Mucosa of gallbladder (tissue), 1 donor: ENCODE measurements around the gene XPR1. TPM values are rescaled to one million over a fixed set of nuclear protein-coding genes. Genes with fewer than 3 reads are reported as not detected.
"Not testable (repeated sequence)": the region's sequence is repeated elsewhere in the genome, so short reads cannot be mapped to it uniquely, and the experiment has no call there.

Source experiments
- DNase-seq: peaks from one replicate; pipeline ENCODE4 v3.0.0-alpha.2; 2020; ENCODE audit warnings: low spot score
- total RNA-seq: library from RNA; stranded (reverse); gene quantifications from one replicate; pipeline ENCODE4 v1.2.1, GENCODE V29; 2021
- donor health status: DM: no; HTN: no; CAD: no.

XPR1 gene
- total RNA-seq, 1 donor from 2014 or later, result 32.6 TPM

DNA sequence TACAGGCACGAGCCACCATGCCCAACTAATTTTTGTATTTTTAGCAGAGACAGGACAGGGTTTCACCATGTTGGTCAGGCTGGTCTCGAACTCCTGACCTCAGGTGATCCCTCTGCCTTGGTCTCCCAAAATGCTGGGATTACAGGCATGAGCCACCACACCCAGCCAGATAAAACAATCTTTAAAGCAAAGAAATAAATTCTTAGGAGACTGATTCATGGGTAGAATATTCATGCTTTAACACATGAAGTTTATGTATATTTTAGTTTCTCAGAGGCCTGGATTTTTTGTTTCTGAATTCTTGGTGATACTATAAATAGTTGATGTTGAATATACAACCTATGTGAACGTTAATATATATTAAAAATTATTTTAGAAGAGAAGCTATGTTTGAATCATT is 153.5 kb downstream of the XPR1 start:
- DNase-seq, result no peak

DNA sequence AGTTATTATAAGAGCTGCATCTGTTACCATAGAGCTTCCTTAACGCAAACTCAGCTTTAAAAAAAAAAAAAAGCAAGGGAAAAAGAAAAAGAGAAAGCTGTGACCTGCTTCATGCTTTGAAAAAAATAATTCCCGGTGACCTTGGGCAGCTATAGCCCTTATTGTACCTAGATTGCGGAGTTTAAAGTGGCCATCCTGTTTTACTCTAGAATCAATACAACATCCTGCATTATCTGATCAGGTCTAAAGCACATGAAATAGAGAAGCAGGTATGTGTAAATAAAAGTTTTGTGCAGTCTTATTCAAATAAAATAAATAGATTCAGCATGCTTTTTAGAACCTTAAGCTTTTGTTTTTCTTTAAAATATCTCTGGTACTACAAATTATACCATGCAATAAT is 154.1 kb downstream of the XPR1 start:
- DNase-seq, result no peak

DNA sequence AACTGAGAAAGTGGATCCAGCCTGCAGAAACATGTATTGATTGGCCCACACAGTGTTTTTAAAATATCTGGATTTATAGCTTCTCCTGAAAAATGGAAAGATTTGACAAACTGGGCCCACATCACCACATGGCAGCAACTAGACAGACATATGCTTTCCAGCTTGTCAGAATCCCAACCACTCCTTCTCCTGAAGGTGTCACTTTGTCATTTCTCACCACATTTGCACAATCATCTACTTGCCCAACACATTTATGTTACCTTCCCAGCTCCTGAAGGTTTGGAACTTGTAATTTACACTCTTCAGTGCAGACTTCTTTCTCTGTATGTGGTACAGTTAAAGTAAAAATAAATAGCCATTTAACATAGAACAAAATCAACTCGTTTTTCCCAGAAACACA is 154.8 kb downstream of the XPR1 start:
- DNase-seq, result no peak

DNA sequence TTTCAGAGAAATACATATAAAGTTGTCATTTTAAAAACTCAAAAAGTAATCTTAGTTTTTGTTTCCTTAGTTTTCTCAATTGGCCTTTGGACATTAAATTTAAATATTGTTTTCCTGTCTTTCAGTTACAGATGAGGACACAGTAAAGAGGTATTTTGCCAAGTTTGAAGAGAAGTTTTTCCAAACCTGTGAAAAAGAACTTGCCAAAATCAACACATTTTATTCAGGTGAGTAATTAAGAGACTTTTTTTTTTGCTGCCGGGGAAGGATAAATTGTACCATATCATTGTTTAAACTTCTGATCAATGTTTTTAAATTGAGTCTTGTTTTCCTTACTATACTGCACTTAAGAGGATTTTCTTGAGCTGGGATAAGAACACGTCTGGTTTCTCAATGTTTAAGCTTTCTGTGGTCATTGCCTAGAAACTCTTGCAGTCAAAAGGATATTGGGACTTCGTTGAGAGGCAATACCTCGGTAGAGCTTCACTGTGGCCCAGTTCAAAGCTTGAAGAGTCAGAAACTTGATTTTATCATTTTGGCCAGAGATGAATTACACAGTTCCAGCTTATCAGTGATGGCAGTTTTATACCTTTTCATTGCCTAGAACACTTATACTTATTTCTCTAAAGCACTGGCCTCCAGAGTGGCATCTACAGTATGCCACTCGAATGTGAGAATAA is 155.9 kb downstream of the XPR1 start:
- no peak for DNase-seq

DNA sequence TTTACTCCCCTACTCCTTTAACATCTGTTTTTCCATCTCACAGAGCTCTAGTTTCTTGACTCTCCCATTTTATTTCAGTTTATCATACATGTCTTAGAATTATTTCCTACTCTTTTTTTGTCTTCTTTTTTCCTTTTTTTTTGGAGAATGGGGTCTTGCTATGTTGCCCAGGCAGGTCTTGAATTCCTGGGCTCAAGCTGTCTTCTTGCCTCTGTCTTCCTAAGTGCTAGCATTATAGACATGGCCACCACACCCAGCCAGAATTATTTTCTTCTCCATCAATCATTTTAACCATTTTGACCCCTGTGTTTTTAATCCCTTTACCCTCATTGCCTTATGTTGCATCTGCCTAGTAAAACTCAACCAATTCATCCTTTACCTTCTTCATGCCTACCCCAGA is 157.6 kb downstream of the XPR1 start:
- DNase-seq, result no peak

DNA sequence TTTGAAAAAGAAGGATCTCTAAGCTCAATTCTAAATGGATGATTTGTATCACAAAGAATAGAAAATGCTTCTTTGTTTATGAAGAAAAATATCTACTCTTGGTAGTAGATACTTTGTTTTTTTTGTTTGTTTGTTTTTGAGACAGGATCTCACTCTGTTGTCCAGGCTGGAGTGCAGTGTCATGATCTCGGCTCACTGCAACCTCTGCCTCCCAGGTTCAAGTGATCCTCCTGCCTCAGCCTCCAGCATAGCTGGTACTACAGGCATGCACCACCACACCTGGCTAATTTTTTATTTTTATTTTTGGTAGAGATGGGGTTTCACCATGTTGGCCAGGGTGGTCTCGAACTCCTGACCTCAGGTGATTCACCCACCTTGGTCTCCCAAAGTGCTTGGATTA is 159.3 kb downstream of the XPR1 start:
- not testable (repeated sequence) for DNase-seq

DNA sequence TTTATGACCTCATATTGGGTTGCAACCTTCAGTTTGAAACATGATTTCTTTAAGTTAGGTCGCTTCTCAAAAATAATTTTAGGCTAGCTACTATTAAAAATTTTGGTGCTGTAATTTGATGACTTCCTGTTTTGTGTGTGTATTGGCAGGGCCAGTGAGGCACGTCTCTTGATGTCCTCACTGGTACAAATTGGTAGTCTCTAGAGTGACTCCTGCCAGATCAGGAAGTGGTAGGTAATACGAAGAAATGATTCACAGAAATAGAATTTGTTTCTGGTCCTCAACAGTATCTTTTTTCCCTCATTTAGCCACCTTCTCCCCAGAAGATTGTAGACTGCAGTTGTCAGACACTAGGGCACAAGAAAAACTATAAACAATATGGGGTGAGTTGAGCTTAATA is 160.0 kb downstream of the XPR1 start:
- DNase-seq, result no peak

DNA sequence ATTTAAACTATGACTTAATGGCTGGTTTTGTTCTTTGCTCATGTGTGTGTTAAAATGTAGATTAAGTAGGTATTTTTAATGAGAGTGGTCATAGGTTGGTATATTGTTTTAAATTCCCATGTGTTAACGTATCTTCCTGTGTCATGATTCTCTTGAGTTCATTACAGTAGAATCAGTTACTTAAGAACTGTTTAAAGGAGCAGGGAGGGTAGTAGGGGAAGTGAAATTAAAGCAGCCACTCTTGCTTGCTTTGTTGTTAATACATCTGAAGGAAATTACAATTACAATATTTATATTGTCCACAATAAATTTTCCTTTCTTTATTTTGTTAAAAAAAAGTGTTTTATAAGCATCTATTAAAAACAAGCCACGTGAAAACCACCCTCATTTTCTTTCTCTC is 161.6 kb downstream of the XPR1 start:
- DNase-seq, result no peak

DNA sequence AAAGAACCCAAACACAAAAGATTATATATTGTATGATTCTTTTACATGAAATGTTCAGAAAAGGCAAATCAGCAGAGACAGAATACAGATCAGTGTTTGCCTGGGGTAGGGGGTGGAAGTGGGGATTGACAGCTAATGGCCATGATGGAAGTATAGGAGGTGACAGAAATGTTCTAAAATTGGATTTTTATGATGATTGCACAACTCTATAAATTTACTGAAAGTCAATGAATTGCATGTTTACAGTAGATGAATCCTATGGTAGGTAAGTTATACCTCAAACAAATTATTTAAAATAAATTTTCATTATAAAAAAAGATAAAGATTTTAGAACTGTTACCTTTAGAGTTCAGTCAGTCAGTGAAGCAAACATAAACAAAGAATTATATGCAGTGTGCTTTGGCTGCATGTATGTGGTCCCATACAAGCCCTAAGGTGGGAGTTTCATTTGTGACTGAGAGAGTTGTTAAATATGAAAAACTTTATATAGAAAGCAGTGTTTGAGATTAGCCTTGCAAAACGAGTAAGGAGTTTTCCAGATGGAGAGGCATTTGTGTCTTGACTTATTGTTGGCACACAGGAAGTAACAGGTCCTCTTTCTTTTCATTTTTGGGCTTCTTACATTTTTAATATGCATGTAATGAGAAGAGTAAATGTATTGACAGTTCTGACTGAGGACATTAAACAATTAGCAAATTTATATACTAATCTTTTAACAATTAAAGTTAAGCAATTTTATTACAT is 165.2 kb downstream of the XPR1 start:
- DNase-seq, result no peak

DNA sequence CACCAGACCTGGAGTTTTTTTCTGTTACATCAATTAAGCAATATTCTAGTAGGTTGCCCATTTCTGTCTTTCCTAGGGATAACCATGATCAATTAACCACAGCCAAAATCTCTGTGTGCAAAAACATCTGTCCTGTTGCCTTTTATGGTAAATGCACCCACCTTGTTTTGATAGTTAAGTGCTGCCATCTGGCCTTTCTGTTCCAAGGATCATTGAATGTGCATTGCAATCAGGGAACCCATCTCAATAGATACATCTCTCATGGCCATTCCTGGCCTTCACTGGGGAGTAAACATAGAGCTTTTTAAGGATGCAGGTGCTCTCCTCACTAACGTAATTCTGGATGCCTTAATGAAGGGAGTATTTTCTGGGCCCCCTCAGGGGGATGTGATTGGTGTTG is 169.1 kb downstream of the XPR1 start:
- DNase-seq, result no peak

DNA sequence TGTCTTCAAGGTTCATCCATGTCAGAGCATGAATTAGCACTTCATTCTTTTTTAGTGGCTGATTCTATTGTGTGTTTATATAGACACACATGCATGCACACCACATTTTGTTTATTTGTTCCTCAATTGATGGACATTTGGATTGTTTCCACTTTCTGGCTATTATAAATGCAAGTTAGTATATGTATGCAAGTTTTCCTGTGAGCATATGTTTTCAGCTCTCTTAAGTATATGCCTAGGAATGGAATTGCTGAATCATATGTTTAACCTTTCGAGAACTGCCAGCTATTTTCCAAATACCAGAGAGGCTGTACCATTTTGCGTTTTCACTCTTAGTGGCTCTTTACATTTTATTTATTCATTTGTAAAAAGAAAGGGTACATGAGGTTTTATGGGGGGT is 171.0 kb downstream of the XPR1 start:
- DNase-seq, result no peak

DNA sequence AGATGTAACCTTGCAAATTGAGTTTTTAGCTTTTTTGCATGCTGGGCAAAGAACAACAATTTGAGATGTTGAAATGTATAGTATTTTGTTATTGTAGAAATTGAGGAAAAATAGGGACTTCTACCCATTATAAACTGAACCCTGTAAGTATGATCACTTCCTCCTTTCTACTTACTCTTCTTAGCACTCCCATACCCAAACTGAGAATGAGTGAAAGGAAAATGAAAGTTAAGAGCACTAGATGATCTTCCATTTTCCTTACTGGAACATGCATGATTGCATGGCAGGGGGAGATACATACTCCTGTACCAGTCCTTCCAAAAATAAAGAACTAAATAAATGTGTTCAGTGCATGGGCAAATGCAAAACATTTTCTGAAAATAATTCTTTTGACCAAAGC is 173.5 kb downstream of the XPR1 start:
- no peak for DNase-seq

DNA sequence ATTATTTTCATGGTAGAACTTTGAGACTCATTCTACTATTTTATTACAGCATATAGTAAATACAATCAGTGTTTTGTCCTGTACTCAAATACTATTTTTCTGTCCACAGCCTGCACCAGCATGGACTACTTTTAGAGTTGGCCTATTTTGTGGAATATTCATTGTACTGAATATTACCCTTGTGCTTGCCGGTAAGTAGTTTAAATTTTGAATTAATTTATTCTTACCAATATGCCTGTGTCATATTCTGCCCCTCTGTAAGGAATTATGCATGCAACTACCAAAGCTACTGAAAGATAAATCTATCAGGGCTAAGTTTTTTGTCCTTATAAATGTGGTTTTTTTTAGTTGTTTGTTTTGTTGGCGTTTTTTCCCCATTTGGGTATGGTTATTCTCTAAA is 179.5 kb downstream of the XPR1 start:
- DNase-seq, result no peak

DNA sequence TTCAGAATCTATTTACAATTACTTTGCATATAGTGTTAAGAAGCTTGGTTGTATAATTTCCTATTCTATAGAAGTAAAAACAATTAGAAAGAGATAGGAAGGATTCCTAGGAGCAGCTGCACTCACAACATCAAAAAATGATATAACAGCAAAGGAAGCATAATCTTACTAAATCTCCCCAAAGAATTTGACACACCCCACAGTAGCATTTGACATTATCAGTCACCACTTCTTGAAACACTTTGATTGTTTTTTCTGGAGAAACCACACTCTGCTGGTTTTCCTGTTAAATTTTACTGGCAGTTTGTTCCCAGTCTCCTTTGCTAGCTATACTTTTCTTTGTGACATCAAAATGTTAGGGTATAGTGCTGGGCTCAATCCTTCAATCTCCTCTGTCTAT is 180.1 kb downstream of the XPR1 start:
- DNase-seq, result no peak

DNA sequence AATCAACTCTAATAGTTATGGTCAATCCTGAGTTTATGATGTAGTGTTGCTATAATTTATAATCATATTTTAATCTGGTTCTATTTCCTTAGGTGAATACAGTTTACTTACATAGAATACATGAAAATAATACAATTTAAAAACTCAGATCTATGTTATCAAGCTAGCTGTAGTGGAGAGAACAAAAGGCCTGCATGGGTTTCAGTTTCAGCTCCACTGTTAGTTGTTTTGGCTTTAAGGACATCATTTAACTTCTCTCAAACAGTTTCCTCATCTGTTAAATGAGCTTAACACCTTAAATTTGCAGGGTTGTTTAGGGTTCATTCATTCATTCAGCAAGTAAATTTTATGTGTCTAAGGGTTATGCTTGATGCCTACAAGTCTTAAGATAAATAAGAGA is 182.4 kb downstream of the XPR1 start:
- DNase-seq, result no peak

DNA sequence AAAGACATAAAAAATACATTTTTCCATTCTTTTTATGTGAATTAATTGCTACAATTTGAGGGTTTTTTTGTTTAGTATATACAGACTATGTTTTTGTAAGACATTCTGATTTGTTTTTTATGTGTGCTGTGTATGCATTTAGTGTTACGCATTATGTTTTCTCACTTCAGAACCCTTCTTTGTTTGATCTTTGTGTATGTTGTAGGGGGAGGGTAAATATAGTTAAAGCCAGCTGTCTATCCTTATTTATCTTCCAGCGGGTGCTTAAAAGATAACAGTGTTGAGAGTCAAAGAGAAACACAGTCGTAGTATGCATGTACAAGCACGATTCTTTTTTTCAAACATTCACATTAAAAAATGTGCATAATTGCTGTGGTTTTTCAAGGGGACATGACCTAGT is 183.4 kb downstream of the XPR1 start:
- no peak for DNase-seq

DNA sequence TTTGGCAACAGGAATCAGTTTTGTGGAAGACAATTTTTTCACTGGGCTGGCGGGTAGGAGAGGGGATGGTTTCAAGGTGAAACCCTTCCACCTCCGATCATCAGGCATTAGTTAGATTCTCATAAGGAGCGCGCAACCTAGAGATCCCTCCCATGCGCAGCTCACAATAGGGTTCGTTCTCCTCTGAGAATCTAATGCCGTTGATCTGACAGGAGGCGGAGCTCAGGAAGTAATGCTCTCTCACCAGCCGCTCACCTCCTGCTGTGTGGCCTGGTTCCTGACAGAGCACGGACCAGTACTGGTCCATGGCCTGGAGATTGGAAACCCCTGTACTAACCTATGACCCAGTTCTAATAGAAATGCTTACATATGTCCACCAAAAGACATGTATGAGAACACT is 184.3 kb downstream of the XPR1 start:
- DNase-seq, result no peak

DNA sequence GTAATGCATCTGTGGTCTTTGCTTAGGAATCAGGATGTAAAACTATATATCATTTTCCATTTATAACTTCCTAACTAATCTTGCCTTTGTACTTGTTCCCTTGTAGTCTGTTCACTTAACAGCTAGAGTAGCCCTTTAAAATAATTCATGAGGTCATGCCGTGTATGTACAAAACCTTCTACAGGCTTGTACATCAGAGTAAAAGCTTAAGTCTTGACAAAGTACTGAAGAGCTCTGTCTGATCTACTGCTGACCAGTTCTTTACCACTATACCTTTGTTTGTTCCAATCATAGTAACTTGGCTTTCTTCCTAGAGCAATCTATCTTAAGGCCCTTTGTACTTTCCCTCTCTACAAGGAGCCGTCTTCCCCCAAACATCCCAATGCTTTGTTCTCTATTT is 190.1 kb downstream of the XPR1 start:
- DNase-seq, result no peak

DNA sequence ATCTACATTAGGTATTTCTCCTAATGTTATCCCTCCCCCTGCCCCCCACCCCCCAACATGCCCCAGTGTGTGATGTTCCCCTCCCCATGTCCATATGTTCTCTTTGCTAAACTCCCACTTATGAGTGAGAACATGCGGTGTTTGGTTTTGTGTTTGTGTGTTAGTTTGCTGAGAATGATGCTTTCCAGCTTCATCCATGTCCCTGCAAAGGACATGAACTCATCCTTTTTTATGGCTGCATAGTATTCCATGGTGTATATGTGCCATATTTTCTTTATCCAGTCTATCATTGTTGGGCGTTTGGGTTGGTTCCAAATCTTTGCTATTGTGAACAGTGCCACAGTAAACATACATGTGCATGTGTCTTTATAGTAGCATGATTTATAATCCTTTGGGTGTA is 199.7 kb downstream of the XPR1 start:
- DNase-seq, result not testable (repeated sequence)

DNA sequence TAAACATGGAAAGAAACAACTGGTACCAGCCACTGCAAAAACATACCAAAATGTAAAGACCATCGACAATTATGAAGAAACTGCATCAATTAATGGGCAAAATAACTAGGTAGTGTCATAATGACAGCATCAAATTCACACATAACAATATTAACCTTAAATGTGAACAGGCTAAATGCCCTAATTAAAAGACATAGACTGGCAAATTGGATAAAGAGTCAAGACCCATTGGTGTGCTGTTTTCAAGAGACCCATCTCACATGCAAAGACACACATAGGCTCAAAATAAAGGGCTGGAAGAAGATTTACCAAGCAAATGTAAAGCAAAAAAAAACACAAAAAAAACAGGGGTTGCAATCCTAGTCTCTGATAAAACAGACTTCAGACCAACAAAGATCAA is 201.4 kb downstream of the XPR1 start:
- not testable (repeated sequence) for DNase-seq

DNA sequence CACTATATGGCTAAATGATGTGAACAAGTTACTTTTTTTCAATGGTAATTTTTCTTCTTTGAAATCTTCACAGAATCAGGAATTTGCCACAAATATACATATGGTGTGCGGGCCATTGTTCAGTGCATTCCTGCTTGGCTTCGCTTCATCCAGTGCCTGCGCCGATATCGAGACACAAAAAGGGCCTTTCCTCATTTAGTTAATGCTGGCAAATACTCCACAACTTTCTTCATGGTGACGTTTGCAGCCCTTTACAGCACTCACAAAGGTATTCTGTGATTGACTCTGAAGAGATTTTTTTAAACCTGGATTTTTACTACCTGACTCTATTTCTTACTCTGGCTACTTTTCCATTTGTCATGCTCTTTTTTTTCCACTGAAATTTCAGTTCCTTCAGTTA is 204.6 kb downstream of the XPR1 start:
- DNase-seq, result no peak

DNA sequence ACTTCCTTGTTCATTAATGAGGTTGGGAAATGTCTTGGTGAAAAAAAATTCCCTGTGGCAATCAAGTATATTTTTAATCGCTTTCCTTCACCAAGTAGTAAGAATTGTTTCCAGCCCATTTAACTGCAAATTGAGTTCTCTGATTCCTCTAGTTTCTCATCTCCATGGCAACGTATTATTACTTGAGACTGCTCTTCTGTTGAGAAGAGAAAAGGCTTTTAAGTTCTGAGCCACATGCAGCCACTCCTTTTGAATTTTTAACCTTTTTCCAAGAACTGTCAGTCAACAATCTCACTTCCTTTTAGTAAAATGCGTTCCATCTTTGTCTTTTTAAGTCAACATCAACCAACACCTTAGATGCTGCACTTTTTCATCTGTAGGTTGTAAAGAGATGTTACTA is 205.2 kb downstream of the XPR1 start:
- no peak for DNase-seq

DNA sequence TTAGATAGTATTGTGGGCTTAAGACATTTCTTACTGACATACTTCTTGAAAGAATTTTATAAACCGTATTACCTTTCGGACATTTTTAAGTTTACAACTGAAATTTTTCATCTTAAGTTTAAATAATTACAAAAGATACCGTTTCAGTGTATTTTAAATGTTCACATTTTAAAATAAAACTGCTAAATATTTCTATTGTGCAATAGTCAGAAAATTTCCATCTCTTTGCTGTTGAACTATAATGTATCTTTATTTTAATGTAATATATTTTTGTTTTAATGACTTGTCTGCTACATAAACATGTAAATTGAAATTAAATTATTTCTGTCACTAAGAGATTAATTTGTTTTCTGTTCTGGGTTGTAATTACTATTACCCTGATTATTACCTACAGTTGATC is 206.7 kb downstream of the XPR1 start:
- DNase-seq, result no peak

DNA sequence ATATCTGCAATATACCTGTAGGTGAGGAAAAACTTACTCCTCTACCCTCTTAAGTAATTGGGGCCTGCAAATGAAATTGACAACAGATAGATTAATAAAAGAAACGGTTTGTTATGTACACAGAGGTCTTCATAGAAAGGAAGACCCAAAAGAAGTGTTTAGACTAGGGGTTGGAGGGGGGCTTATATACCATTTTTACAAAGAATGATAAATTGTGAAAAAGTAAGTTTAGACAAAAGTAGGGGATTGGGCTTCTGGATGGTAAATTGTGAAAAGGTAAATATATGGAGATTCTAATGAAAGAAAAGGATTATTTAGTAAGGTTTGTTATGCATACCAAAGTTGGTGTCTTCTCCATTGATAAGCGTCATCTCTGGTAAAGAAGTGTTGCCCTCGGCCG is 207.7 kb downstream of the XPR1 start:
- DNase-seq, result no peak
